HepG2 (cell line): ENCODE results near the gene IL24. TPM values are rescaled to one million over a fixed set of nuclear protein-coding genes. Genes with fewer than 3 reads are reported as not detected.
A peak's percentile ranks its signal among the peaks of the same experiment; 100 is the strongest.

Experiments used
- ASH2L ChIP-seq: fragments of 300-600, 200-600 bp; sonication (generic); IDR thresholded peaks from 2 replicates; pipeline ENCODE4 v1.7.0; 2017; ENCODE audit warnings: low read depth, mild to moderate bottlenecking, moderate library complexity, mixed read lengths, low read length; ENCODE audit not compliant: insufficient read length
- FOXJ3 ChIP-seq: sonication (generic); formaldehyde crosslinking; IDR thresholded peaks from 2 replicates; pipeline ENCODE4 v1.4.0; 2020; ENCODE audit warnings: missing genetic modification reagents, mild to moderate bottlenecking, borderline replicate concordance
- FOXO1 ChIP-seq: sonication (generic); formaldehyde crosslinking; IDR thresholded peaks from 2 replicates; pipeline ENCODE4 v1.4.0; 2020; ENCODE audit warnings: missing genetic modification reagents
- GMEB1 ChIP-seq: sonication (generic); formaldehyde crosslinking; IDR thresholded peaks from 2 replicates; pipeline ENCODE4 v1.5.1; 2020; ENCODE audit warnings: missing genetic modification reagents, mild to moderate bottlenecking, borderline replicate concordance
- PAXIP1 ChIP-seq: sonication (generic); formaldehyde crosslinking; conservative IDR thresholded peaks from 2 replicates; pipeline ENCODE4 v1.4.0; 2020; ENCODE audit warnings: mild to moderate bottlenecking, missing genetic modification reagents, moderate library complexity
- PRDM15 ChIP-seq: sonication (generic); formaldehyde crosslinking; IDR thresholded peaks from 2 replicates; pipeline ENCODE4 v1.4.0; 2020; ENCODE audit warnings: missing genetic modification reagents
- RFXAP ChIP-seq: sonication (generic); formaldehyde crosslinking; IDR thresholded peaks from 2 replicates; pipeline ENCODE4 v1.4.0; 2020; ENCODE audit warnings: missing genetic modification reagents, borderline replicate concordance
- RXRB ChIP-seq: IDR thresholded peaks from 2 replicates; pipeline ENCODE4 v1.6.1; 2016; ENCODE audit warnings: borderline replicate concordance, missing genetic modification reagents, missing compliant biosample characterization
- SOX5 ChIP-seq: IDR thresholded peaks from 2 replicates; pipeline ENCODE4 v1.6.1; 2016; ENCODE audit warnings: borderline replicate concordance
- STAT6 ChIP-seq: sonication (generic); formaldehyde crosslinking; IDR thresholded peaks from 2 replicates; pipeline ENCODE4 v1.4.0; 2020; ENCODE audit warnings: missing genetic modification reagents, mild to moderate bottlenecking, borderline replicate concordance
- TEAD3 ChIP-seq: optimal IDR thresholded peaks from 2 replicates; pipeline ENCODE3; 2016; ENCODE audit warnings: borderline replicate concordance
- YEATS2 ChIP-seq: sonication (generic); formaldehyde crosslinking; IDR thresholded peaks from 2 replicates; pipeline ENCODE4 v1.4.0; 2020; ENCODE audit warnings: missing genetic modification reagents, borderline replicate concordance
- ZNF30 ChIP-seq: sonication (generic); formaldehyde crosslinking; IDR thresholded peaks from 2 replicates; pipeline ENCODE4 v1.5.0; 2020; ENCODE audit warnings: mild to moderate bottlenecking, missing genetic modification reagents
- ZSCAN21 ChIP-seq: sonication (generic); formaldehyde crosslinking; IDR thresholded peaks from 2 replicates; pipeline ENCODE4 v1.8.0; 2022; ENCODE audit warnings: mild to moderate bottlenecking, missing genetic modification reagents, moderate library complexity, borderline replicate concordance
- polyA plus RNA-seq, 8 experiments: library from polyadenylated mRNA; depleted of rRNA in 3 of 8; stranded (reverse) in 7 of 8; unstranded in 1 of 8; fragments of >200 nt; fragmentation: Illumina TruSeq in 4 of 8; extraction: Trizol in 4 of 8; gene quantifications; 2 replicates each; pipeline versions ENCODE4 v1.2.1 to v1.2.3, GENCODE V29; 2011 to 2016; ENCODE audit warnings: low read depth in 4 of 8, missing spikeins in 1 of 8, mixed read lengths in 1 of 8; ENCODE audit not compliant: insufficient read depth in 1 of 8
- total RNA-seq, 5 experiments: library from RNA; depleted of rRNA; stranded (reverse); fragments of >200 nt; fragmentation: Illumina TruSeq; extraction: Trizol; gene quantifications; 2 replicates each; pipeline ENCODE4 v1.2.3, GENCODE V29; 2016; ENCODE audit warnings: low read depth in 1 of 5

IL24 gene
- total and polyA plus RNA-seq, 2 of the 13 experiments (the other 11 are each of a cell fraction or from before 2014, with no cell fraction given), result not detected

GRCh38 chr1:206951318-206952100 lies 54.3 kb downstream of the IL24 start (continued):
- TF ChIP-seq PRDM15 (CRISPR knock-in tag) (no peak), STAT6 (CRISPR knock-in tag) (0 out of 2 replicates have a peak, but pooled peaks have one; percentile 66), RXRB (CRISPR knock-in tag) (peak; percentile 46; the same call in 1 of the 2 replicates), FOXO1 (no peak), GMEB1 (peak; percentile 19; the same call in 1 of the 2 replicates), RFXAP (CRISPR knock-in tag) (0 out of 2 replicates have a peak, but pooled peaks have one; percentile 20), SOX5 (peak; percentile 29; the same call in 1 of the 2 replicates), ZSCAN21 (CRISPR knock-in tag) (no peak), FOXJ3 (CRISPR knock-in tag) (0 out of 2 replicates have a peak, but pooled peaks have one; percentile 48), ZNF30 (CRISPR knock-in tag) (no peak), YEATS2 (no peak), TEAD3 (peak; percentile 30), PAXIP1 (CRISPR knock-in tag) (peak; percentile 66), ASH2L (peak; percentile 34)
